GM13976 (cell line): ENCODE data around the gene TRHDE.

ENCODE experiments used
- DNase-seq: peaks from one replicate; pipeline ENCODE4 v3.0.0; 2012; ENCODE audit warnings: low spot score
- CTCF ChIP-seq: IDR thresholded peaks from 2 replicates; pipeline ENCODE4 v1.5.1; 2012; ENCODE audit warnings: borderline replicate concordance, mild to moderate bottlenecking; ENCODE audit not compliant: insufficient read depth; ENCODE audit errors: extremely low read depth, missing control alignments, control extremely low read depth
- in situ Hi-C: fragments of 300-500 bp; cut with MboI; formaldehyde crosslinking; loops from one replicate; pipeline ENCODE4 v1.12.0; 2022; ENCODE audit warnings: low sequenced_read_pairs, mixed read lengths, inconsistent platforms; ENCODE audit not compliant: unreplicated experiment

Gene TRHDE

GRCh38 chr12:72444125-72444524 is 172.0 kb downstream of the TRHDE start:
- in situ Hi-C loops: no loop called here
- TF ChIP-seq CTCF: no peak

GRCh38 chr12:72444566-72444965 is 172.4 kb downstream of the TRHDE start:
- TF ChIP-seq CTCF: no peak
- no peak for DNase-seq
- in situ Hi-C loops: no loop called here

More at GRCh38 chr12:72444125-72444524, 172.0 kb downstream of the TRHDE start:
- no peak for DNase-seq

GRCh38 chr12:72448089-72448488 is 175.9 kb downstream of the TRHDE start:
- in situ Hi-C loops: no loop called here
- DNase-seq: no peak
- TF ChIP-seq CTCF: no peak

GRCh38 chr12:72448805-72449204 is 176.6 kb downstream of the TRHDE start:
- DNase-seq: no peak
- no peak for TF ChIP-seq CTCF
- in situ Hi-C loops: no loop called here

- TF ChIP-seq CTCF: no peak
- in situ Hi-C loops: no loop called here
- no peak for DNase-seq
Observed at GRCh38 chr12:72453066-72453465, 180.9 kb downstream of the TRHDE start.

GRCh38 chr12:72453550-72453949 is 181.4 kb downstream of the TRHDE start:
- no peak for TF ChIP-seq CTCF
- no peak for DNase-seq
- in situ Hi-C loops: no loop called here

GRCh38 chr12:72464471-72464870 is 192.3 kb downstream of the TRHDE start:
- DNase-seq: no peak
- no peak for TF ChIP-seq CTCF
- in situ Hi-C loops: no loop called here
